DMS53 treated with DMSO at 0.1 percent for 48 hours (cell line): Measurements from ENCODE around the gene FAM20C.

Experiments used
- DNase-seq: peaks from one replicate; lab custom pipeline; 2025; ENCODE audit not compliant: unreplicated experiment; lab: John Stamatoyannopoulos, UW

Gene FAM20C

GRCh38 chr7:158771-159170 is 33.6 kb upstream of the FAM20C start:
- DNase-seq: no peak

GRCh38 chr7:159370-160270 is 32.8 kb upstream of the FAM20C start:
- DNase-seq: no peak

GRCh38 chr7:160958-161725 is 31.2 kb upstream of the FAM20C start:
- no peak for DNase-seq

- DNase-seq: no peak
Observed at GRCh38 chr7:162632-163297, 29.6 kb upstream of the FAM20C start.

GRCh38 chr7:163298-163695 is 29.1 kb upstream of the FAM20C start:
- no peak for DNase-seq

GRCh38 chr7:163971-164881 is 28.1 kb upstream of the FAM20C start:
- DNase-seq: no peak

GRCh38 chr7:164882-165660 is 27.3 kb upstream of the FAM20C start:
- DNase-seq: no peak

GRCh38 chr7:165661-166337 is 26.6 kb upstream of the FAM20C start:
- no peak for DNase-seq

- no peak for DNase-seq
Observed at GRCh38 chr7:166338-167060, 25.9 kb upstream of the FAM20C start.

GRCh38 chr7:167090-167855 is 25.1 kb upstream of the FAM20C start:
- no peak for DNase-seq

GRCh38 chr7:167976-168791 is 24.2 kb upstream of the FAM20C start:
- no peak for DNase-seq

- no peak for DNase-seq
Observed at GRCh38 chr7:169276-170172, 22.8 kb upstream of the FAM20C start.

- no peak for DNase-seq
Observed at GRCh38 chr7:170551-171363, 21.6 kb upstream of the FAM20C start.

GRCh38 chr7:171364-171904 is 20.9 kb upstream of the FAM20C start:
- DNase-seq: no peak
